Dermis microvascular lymphatic vessel endothelial cell (primary cell): Measurements from ENCODE around the gene MAP3K5. TPM values are rescaled to one million over a fixed set of nuclear protein-coding genes. Genes with fewer than 3 reads are reported as not detected.

Experiments used
- DNase-seq, 2 donors: peaks; one replicate each; pipeline versions ENCODE4 v3.0.0 to v3.0.0-alpha.2; 2010; ENCODE audit warnings: low read depth in 2 of 2
- total RNA-seq: library from RNA; depleted of rRNA; stranded (reverse); fragments of >200 nt; gene quantifications from 2 replicates; pipeline ENCODE4 v1.2.1, GENCODE V29; 2014

MAP3K5 gene
- total RNA-seq, 1 donor from 2014 or later: 2.3 TPM

DNA sequence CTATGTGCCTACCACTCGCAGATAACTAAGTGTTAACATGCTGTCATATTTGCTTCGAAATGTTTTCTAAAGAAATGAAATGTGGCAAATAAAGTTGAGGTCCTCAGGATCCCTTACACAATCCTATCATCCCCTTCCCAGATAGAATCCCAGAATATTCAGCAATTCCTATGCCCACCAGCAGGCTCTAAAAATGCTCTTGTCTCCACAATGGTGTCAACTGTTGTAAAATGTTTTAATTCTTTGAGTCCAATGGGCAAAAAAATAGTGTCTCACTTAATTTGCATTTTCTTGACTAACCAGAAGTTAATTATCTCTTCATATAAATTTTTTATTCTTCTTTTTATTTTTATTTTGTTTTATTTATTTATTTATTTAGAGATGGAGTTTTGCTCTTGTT is 138.2 kb downstream of the MAP3K5 start:
- no peak for DNase-seq

DNA sequence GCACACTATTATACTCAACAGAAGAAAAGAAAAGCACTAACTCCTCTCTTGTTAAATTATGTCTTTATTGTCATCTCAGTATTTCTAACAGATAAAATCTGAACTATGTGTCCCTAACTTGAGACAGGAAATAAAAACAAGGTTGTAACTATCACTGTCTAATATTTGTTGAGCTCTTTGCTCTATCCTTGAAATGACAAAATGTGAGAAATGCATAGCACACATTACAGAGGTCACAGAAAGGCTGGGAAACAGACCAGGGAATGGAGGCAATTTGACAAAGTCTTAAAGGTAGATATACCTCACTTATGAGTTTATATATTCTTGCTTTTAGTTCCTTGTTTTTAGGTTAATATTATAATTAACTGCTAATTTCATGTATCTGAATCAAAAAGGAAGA is 139.6 kb downstream of the MAP3K5 start:
- no peak for DNase-seq

DNA sequence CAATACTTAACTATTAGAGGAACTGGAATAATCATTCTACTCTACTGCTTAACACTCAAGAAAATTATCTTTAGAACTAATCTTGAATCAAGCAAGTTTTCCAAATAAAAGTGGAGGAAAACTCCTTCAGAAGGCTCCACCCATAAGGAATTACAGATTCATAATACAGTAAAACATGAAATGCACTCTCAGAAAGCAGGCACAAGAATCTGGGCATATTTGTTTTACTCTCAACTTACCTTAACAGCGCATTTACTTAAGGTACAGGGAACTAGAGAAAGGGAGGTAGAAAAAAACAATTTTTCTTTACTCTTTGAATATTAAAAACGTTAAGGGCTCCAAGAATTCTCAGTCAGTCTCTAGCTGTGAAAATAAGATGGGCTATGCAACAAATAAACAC is 140.3 kb downstream of the MAP3K5 start:
- DNase-seq: no peak

DNA sequence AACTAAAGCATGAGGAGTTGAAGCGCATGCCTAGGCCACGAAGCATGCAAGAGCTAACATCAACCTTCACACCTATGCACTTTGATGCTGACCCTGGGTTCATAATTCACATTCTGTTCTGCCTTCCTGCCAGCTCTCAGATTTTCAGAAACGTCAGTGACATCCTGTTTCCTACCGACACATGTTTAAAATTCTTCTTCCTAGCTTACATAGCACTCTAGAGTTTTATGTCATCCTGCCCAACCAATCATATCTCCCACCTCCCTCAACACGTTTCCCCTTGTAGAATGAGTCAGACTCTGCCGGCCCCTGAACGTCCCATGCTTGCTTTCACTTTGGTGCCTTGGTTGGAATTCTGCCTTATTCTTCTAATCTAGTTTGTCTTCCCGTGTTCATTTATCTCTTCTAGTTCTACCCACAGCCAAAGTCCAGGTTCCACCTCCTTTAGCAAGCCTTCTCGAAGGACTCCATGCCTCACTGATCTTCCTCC is 144.9 kb downstream of the MAP3K5 start:
- DNase-seq: peak; percentile 94 to 98

DNA sequence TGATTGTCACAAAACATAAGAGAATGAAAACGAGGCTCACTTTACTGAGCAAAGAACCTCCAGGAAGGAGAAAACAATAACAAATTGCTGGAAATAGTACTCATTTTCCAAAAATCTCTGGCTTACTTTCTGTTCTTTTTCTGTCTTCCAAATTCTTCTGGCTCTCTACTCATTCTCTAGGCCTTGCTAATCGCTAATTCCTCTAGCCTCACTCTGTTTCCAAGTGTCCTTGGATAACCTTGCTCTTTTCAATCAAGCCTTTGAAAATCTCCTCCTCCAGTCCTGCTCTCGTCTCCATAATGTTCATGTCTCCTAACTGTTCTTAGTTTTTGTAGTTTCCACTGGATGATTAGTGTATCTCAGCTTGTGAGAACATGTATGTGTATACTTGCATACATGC is 145.9 kb downstream of the MAP3K5 start:
- DNase-seq: no peak

DNA sequence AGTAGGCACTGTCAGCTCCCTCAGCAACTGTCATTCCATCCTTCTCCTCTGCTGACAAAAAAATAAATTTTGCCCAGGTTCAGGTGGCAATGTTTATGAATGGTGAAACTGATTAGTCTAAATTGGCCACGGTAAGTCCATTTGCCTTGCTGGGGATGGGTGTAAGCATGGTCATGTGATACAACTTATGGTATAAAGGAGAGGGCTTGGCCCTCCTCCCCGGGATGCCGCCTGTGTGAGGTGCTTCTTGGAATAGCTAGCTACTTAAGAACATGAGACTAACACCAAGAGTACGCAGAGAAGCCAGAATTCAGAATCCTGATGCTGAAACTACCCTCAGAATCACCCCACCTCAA is 147.7 kb downstream of the MAP3K5 start:
- DNase-seq: peak in 1 of 2 donors; percentile 1

DNA sequence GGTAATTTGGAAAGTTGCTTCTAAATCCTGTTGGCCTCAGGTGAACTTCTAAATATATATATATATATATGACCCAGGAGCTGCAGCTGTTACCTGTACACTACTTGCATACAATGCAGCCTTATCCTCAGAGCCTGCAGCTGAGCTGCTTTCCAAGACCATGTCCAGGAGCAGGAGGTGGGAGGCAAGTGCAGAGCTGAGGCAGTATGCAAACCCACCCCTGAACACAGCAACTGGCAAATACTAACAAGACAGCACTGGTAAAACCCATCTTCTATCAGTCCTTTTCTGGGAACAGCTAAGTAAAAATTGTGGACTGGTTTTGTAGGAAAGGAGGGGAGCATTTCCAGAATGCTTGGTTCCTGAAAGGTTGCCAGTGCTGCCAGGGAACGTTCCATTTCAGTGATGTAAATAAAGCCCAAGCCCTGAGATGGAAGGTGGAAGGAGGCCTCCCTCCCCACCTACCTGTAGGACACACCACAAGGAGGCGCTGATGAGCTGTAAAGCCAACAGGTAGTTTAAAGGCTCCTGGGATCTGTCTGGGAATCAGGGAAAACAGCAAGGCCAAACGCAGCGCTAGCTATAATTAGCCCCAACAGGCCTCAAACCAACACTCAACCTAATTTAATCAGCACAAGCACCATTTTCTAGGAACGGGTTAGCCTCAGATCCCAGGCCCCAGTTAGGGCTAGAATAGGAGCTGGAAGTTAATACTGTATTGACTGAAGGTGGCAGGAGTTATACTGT is 148.3 kb downstream of the MAP3K5 start:
- DNase-seq: peak; percentile 78 to 89

DNA sequence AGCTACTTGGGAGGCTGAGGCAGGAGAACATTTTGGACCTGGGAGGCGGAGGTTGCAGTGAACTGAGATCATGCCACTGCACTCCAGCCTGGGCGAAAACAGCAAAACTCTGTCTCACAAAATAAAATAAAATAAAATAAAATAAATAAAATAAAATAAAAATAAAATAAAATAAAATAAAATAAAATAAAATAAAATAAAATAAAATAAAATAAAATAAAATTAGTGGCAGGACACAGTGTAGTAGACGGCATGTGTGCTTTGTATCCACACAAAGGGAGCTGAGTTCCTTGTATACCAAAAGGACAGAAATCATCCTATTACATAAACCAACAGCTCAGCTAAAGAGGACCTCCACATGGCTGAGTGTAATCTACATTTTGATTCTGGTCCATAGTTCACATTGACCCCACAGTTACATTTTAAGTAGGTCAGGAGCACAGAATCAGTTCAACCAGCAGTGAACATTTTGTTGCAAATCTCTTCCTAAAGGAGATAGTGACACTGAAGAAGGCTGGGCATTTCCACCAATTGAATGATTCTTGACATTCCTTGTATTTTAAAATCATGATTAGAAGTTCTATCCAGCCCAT is 150.3 kb downstream of the MAP3K5 start:
- DNase-seq: no peak

DNA sequence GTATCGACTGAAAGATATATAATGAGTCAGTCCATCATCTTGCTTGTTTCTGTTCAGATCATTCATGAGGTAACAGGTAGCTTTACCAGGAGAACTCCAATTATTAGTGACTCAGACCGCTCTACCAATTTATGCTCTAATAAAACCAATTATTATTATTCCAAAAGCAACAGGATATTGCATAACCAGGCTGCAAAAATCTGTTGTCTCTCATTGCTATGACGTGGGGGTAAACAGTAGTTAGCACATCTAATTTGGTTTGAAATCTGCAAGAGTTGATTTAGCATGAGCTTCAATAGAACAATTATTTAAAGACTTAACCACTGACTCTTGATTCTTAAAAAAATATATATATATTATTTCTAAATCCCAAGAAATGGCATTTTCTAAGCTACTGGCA is 151.1 kb downstream of the MAP3K5 start:
- DNase-seq: peak; percentile 2 to 21

DNA sequence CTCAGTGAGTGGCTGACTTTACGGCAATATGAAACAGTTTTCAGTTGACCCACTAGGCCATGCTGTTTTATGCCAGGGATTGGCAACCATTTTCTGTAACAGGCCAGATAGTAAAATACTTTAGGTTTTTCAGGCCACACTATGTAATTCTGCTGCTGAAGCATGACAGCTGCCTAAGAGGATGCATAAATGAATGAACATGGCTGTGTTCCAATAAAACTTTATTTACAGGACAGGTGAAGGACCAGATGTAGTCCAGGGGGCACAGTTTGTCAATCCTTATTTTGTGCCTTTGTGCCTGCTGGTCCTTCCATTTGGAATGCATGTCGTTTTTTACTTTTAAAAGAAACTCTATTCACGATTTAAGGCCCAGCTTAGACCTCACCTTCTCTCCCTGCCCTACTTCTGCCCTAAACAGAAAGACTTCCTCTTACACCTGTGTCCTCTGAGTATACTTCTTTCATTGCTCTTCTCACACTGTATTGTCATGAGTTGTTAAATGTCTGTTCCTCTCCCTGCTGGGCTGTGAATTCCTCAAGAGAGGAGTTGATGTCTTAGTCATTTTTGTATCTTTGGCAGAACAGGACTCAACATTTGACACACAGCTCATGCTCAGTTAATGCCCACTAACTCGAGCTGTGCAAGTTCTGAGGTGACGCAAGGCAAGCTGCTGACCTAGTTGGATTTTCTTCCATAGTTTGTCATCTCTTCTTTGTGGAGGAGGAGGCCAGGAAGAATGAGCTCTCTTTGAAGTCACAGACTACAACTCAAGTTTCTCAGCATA is 152.0 kb downstream of the MAP3K5 start:
- no peak for DNase-seq

DNA sequence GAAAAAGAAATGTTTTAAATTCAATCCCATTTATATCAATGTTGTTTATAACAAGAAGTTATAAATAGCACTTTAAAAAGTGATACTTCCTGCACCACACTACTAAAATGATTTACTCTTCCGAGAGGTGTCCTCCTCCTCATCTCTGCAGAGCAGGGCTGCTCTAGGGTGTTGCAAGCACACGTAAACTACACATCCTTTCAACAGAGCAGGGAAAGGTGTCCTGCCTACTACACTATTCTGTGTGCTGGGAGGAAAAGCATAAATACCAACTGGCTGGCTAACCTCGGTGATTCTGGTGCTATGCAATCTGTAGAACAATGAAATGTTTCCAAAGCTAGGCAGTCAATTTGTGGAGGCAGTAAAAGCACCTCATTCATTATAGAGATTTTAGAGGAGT is 152.6 kb downstream of the MAP3K5 start:
- no peak for DNase-seq

DNA sequence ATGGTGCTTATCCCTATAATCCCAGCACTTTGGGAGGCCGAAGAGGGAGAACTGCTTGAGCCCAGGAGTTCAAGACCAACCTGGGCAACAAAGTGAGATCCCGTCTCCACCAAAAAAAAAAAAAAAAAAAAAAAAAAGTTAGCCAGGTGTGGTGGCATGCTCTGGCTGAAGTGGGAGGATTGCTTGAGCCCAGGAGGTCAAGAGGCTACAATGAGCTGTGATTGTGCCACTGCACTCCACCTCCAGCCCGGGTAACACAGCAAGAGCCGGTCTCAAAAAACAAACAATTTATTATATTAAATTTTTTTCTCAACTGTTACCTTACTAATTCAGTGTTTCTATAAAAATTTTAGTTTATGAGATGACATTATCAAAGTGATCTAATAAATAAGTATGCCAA is 156.7 kb downstream of the MAP3K5 start:
- no peak for DNase-seq

DNA sequence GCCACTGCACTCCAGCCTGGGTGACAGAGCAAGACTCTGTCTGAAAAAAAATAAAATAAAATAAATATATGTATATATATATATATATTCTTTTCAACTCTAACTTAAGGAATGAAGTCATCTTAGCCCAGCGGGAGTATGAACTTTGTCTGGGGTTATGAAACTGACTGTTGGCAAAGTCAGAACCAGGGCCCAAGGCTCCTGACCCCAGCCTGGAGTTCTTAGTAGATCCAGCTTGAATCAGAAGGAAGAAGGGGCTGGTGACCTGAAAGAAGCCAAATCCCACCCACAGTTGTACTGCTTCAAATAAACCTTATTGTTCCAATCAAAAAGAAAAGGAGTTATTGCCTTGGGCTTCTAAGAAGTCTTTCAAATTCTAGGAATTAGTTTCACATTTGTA is 158.9 kb downstream of the MAP3K5 start:
- no peak for DNase-seq

DNA sequence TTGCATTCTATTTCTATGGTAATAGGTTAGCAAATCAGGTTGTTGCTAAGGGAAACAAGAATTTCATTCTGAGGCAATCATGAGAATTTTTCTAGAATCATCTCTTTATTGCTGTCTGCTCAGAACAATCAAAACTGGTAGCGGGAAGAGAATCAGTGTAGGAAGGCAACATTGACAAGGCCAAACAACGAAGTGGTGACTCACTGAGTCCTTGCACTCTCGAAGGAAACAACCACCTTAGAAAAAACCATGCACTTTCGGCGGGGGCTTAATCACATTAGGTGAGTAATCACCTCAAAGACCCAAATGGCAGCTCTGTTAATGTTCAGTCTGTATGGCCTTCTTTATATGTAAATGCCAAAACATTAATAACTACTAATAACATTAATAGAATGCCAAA is 163.3 kb downstream of the MAP3K5 start:
- peak in 1 of 2 donors; percentile 75 for DNase-seq

DNA sequence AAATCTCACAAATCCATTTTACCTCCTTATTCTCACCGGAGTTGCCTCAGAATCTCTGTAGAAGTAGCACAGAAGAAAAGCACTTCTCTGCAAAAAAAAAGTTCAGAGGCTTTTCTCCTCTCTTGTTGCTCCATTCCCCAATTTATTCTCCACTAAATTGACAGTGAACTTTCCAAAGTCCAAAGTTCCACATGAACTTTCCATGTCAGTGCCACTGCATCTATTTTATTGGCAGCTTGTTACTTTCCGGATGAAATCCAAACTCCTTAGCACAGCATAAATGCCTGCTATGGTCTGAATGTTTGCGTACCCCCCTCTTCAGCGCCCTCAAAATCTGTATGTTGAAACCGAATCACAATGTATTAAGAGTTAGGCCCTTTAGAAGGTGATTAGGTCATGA is 165.1 kb downstream of the MAP3K5 start:
- DNase-seq: no peak

DNA sequence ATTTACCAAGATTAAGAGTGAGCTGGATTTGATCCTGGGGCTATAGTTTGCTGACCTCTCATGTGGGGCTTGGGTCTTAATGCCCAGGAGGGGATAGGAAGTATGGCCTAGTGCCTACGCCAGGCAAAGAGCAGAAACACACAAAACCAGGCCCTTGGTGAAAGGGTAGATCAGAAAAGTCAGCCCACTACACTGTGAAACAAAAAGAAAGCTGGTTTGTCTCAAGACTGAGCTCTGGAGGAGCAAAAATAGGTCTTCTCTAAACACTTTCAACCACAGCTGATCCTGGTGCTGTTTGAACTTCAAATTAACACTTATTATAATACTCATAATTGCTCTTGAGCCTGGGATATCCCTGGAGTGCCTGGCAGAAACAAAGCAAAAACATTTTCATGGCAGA is 167.0 kb downstream of the MAP3K5 start:
- DNase-seq: no peak

DNA sequence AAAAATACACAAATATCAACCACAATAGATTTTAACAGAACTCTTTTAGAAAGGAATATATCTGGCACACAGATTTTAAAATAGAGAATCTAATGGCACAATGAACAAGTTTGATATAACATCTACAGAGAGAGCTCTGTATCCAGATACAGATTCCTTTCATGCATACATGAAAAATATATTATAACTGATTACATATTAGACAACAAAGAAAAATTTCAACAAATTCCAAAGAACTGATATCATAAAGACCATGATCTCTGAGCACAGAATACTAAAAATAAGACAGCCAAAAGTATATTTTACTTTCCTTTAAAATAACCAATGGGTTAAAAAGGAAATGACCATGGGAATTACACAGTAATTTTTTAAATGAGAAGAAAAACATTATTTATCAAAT is 167.9 kb downstream of the MAP3K5 start:
- DNase-seq: no peak

DNA sequence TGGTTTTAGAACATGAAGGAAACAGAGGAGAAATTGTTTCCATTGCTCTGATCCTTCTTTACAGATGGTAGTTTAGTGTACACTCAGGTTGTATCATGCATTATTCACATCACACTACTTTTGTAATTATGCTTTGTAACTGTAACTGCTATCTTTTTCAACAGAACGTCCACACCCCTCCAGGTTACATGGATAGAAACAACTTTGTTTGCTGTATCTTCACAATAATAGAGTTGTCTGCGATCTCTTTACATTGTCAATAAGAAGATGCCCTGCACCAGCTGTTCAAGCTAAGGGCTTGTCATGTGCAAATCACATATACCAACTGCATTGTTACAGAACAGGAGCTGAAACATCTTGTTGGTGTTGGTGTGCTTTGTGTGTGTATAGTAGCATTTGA is 174.2 kb downstream of the MAP3K5 start:
- DNase-seq: no peak

DNA sequence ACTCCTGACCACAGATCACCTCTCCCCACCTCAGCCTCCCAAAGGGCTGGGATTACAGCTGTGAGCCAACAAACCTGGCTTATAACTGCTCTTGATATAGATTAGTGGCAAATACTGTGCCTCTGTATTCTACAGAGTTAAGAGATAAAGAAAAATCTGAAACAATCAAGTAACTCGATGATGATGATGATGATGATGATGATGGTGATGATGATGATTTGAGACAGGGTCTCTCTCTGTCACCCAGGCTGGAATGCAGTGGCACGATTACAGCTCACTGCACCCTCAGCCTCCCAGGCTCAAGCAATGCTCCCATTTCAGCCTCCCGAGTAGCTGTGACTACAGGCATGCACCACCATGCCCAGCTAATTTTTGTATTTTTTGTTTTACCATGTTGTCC is 175.8 kb downstream of the MAP3K5 start:
- no peak for DNase-seq

DNA sequence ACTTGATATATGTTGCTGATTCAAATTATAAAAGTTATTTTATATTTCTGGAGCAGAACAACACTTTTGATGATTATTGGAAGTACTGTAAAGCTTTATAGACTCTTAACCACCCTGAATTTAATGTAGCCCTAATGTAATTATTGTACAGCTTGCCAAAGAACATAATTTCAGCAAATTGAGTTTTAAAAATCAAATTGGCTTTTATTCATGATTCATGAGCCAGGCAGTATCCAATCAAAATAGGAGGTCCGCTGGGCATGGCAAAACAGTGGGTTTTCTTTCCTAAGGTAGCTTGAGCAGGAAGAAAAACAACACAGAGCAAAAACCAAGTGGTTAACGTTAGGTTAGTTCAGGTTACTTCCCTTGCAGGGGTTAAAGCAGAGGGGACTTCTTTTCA is 177.3 kb downstream of the MAP3K5 start:
- peak in 1 of 2 donors; percentile 8 for DNase-seq

DNA sequence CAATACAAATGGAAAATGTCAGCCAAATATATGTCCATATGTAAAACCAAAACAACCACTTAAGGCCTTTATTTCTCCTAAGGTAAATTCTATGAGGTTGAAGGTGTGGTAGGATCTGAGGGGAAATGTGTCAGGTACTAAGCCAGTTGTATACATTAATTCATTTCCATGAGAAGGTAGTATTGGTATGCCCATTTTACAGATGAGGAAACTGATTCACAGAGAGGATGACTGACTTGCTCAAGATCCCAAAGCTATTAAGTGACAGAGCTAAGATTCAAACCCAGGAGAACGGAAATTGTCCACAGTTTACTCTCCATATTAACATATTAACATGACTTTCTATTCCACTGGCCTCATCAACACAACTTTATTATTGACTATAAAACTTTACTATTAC is 177.9 kb downstream of the MAP3K5 start:
- no peak for DNase-seq

DNA sequence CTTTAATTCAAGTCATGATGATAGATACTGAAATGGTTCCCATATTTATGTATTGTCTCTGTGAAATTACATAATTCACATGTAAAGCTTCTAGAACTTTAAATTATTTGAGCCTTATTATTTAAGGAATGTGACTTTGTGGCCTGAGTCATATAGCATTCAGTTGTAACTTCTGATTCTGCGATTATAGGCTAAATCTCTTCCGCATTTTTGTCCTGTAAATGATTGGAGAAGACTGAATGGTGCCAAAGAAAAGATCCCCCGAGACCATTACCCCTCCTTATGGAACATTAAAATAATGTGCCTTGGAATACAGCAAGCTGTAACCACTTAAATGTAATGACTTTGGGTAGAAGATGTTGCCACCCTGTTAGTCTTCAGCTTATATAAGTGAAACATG is 178.8 kb downstream of the MAP3K5 start:
- no peak for DNase-seq
